ENCODE data around the gene ULK3.

The ULK3 gene

GRCh38 chr15:74800559-74801094, 42.3 kb downstream of the ULK3 start:
- DNase-seq (ENCODE audit: extremely low read depth in 1 of 2, low read depth in 1 of 2): no peak

- DNase-seq (ENCODE audit: extremely low read depth in 1 of 2, low read depth in 1 of 2): no peak
Measured at GRCh38 chr15:74799856-74800558, 42.9 kb downstream of the ULK3 start.

GRCh38 chr15:74799255-74799855, 43.6 kb downstream of the ULK3 start:
- no peak for DNase-seq (ENCODE audit: extremely low read depth in 1 of 2, low read depth in 1 of 2)

- DNase-seq (ENCODE audit: extremely low read depth in 1 of 2, low read depth in 1 of 2): no peak
Measured at GRCh38 chr15:74798388-74799254, 44.3 kb downstream of the ULK3 start.

GRCh38 chr15:74795966-74796625, 46.9 kb downstream of the ULK3 start:
- DNase-seq (ENCODE audit: extremely low read depth in 1 of 2, low read depth in 1 of 2): no peak

GRCh38 chr15:74794970-74795349, 48.0 kb downstream of the ULK3 start:
- no peak for DNase-seq (ENCODE audit: extremely low read depth in 1 of 2, low read depth in 1 of 2)

- no peak for DNase-seq (ENCODE audit: extremely low read depth in 1 of 2, low read depth in 1 of 2)
Measured at GRCh38 chr15:74794248-74794969, 48.5 kb downstream of the ULK3 start.

- DNase-seq (ENCODE audit: extremely low read depth in 1 of 2, low read depth in 1 of 2): no peak
Measured at GRCh38 chr15:74793135-74794028, 49.6 kb downstream of the ULK3 start.

GRCh38 chr15:74792227-74793016, 50.5 kb downstream of the ULK3 start:
- no peak for DNase-seq (ENCODE audit: extremely low read depth in 1 of 2, low read depth in 1 of 2)

GRCh38 chr15:74791667-74792066, 51.3 kb downstream of the ULK3 start:
- DNase-seq (ENCODE audit: extremely low read depth in 1 of 2, low read depth in 1 of 2): no peak

GRCh38 chr15:74791007-74791406, 51.9 kb downstream of the ULK3 start:
- no peak for DNase-seq (ENCODE audit: extremely low read depth in 1 of 2, low read depth in 1 of 2)

- DNase-seq (ENCODE audit: extremely low read depth in 1 of 2, low read depth in 1 of 2): no peak
Measured at GRCh38 chr15:74790080-74790916, 52.7 kb downstream of the ULK3 start.

- no peak for DNase-seq (ENCODE audit: extremely low read depth in 1 of 2, low read depth in 1 of 2)
Measured at GRCh38 chr15:74789741-74790079, 53.2 kb downstream of the ULK3 start.

GRCh38 chr15:74789171-74789631, 53.8 kb downstream of the ULK3 start:
- DNase-seq (ENCODE audit: extremely low read depth in 1 of 2, low read depth in 1 of 2): no peak

- no peak for DNase-seq (ENCODE audit: extremely low read depth in 1 of 2, low read depth in 1 of 2)
Measured at GRCh38 chr15:74788683-74789151, 54.2 kb downstream of the ULK3 start.

- no peak for DNase-seq (ENCODE audit: extremely low read depth in 1 of 2, low read depth in 1 of 2)
Measured at GRCh38 chr15:74788042-74788682, 54.8 kb downstream of the ULK3 start.

All from stimulated activated CD8-positive, alpha-beta memory T cell treated with anti-CD3 and anti-CD28 coated beads, Interleukin-7, amount 100 ng/mL, for 48 hours (primary cell).